GM18499 (cell line): ENCODE results near the gene ZGRF1.
A peak's percentile ranks its signal among the peaks of the same experiment; 100 is the strongest.
"Not testable (repeated sequence)": the region's sequence is repeated elsewhere in the genome, so short reads cannot be mapped to it uniquely, and the experiment has no call there.

ENCODE experiments used
- ATAC-seq: cut with Tn5 transposase; IDR thresholded peaks from one replicate; pipeline ENCODE4 v1.9.1; 2021; ENCODE audit warnings: moderate number of reproducible peaks; ENCODE audit not compliant: insufficient read depth, unreplicated experiment

Gene ZGRF1

GRCh38 chr4:112636688-112637551 is at the start of gene ZGRF1, which contains the start of gene LARP7:
Gene ZGRF1, minus strand, starts transcription at chr4:112636909. Its CDS starts 3,733 bp downstream, at chr4:112633176.
Gene LARP7, plus strand, starts transcription at chr4:112637143. Its CDS starts 7,527 bp downstream, at chr4:112644670.
- ATAC-seq, result peak; percentile 66

GRCh38 chr4:112680996-112681395 is 44.3 kb upstream of the ZGRF1 start:
- no peak for ATAC-seq

- no peak for ATAC-seq
These were observed 40.9 kb upstream of the ZGRF1 start for GRCh38 chr4:112677519-112678091.

GRCh38 chr4:112674376-112674775 is 37.7 kb upstream of the ZGRF1 start:
- ATAC-seq, result no peak

- no peak for ATAC-seq
These were observed 37.0 kb upstream of the ZGRF1 start for GRCh38 chr4:112673686-112674085.

GRCh38 chr4:112673076-112673475 is 36.4 kb upstream of the ZGRF1 start:
- no peak for ATAC-seq

GRCh38 chr4:112668131-112668530 is 31.4 kb upstream of the ZGRF1 start:
- ATAC-seq, result no peak

- no peak for ATAC-seq
These were observed 27.9 kb upstream of the ZGRF1 start for GRCh38 chr4:112664611-112665010.

- ATAC-seq, result not testable (repeated sequence)
These were observed 19.4 kb upstream of the ZGRF1 start for GRCh38 chr4:112656115-112656514.

GRCh38 chr4:112655270-112655669 is 18.6 kb upstream of the ZGRF1 start:
- ATAC-seq, result no peak

GRCh38 chr4:112652216-112652615 is 15.5 kb upstream of the ZGRF1 start:
- ATAC-seq, result no peak

GRCh38 chr4:112651641-112652040 is 14.9 kb upstream of the ZGRF1 start:
- no peak for ATAC-seq

GRCh38 chr4:112650332-112650731 is 13.6 kb upstream of the ZGRF1 start:
- ATAC-seq, result no peak

GRCh38 chr4:112649055-112649408 is 12.3 kb upstream of the ZGRF1 start:
- no peak for ATAC-seq

GRCh38 chr4:112648263-112649054 is 11.8 kb upstream of the ZGRF1 start:
- no peak for ATAC-seq

- ATAC-seq, result no peak
These were observed 11.1 kb upstream of the ZGRF1 start for GRCh38 chr4:112647785-112648184.

- no peak for ATAC-seq
These were observed 10.2 kb upstream of the ZGRF1 start for GRCh38 chr4:112646632-112647537.

- no peak for ATAC-seq
These were observed 9.0 kb upstream of the ZGRF1 start for GRCh38 chr4:112645541-112646329.
